NCI-H2227 (cell line): Measurements from ENCODE around the gene GNAQ.
A peak's percentile ranks its signal among the peaks of the same experiment; 100 is the strongest.
"Not testable (repeated sequence)": the region's sequence is repeated elsewhere in the genome, so short reads cannot be mapped to it uniquely, and the experiment has no call there.

Experiments
- DNase-seq: peaks from one replicate; lab custom pipeline; 2025; ENCODE audit not compliant: unreplicated experiment; lab: John Stamatoyannopoulos, UW

The GNAQ gene

GRCh38 chr9:77793849-77794248 is 237.8 kb downstream of the GNAQ start:
- DNase-seq, result no peak

- no peak for DNase-seq
Observed at GRCh38 chr9:77789891-77790290, 241.7 kb downstream of the GNAQ start.

- no peak for DNase-seq
Observed at GRCh38 chr9:77785341-77785740, 246.3 kb downstream of the GNAQ start.

- no peak for DNase-seq
Observed at GRCh38 chr9:77783518-77783917, 248.1 kb downstream of the GNAQ start.

- no peak for DNase-seq
Observed at GRCh38 chr9:77779010-77779409, 252.6 kb downstream of the GNAQ start.

GRCh38 chr9:77773381-77773780 is 258.2 kb downstream of the GNAQ start:
- DNase-seq, result no peak

GRCh38 chr9:77772646-77773045 is 259.0 kb downstream of the GNAQ start:
- no peak for DNase-seq

GRCh38 chr9:77771171-77771570 is 260.4 kb downstream of the GNAQ start:
- DNase-seq, result no peak

GRCh38 chr9:77770340-77770739 is 261.3 kb downstream of the GNAQ start:
- DNase-seq, result no peak

- DNase-seq, result no peak
Observed at GRCh38 chr9:77769246-77769645, 262.4 kb downstream of the GNAQ start.

- DNase-seq, result no peak
Observed at GRCh38 chr9:77766587-77766986, 265.0 kb downstream of the GNAQ start.

- DNase-seq, result no peak
Observed at GRCh38 chr9:77765781-77766259, 265.8 kb downstream of the GNAQ start.

- DNase-seq, result no peak
Observed at GRCh38 chr9:77764894-77765780, 266.5 kb downstream of the GNAQ start.

GRCh38 chr9:77763566-77763965 is 268.0 kb downstream of the GNAQ start:
- no peak for DNase-seq

GRCh38 chr9:77760919-77761318 is 270.7 kb downstream of the GNAQ start:
- DNase-seq, result not testable (repeated sequence)

GRCh38 chr9:77759391-77759790 is 272.2 kb downstream of the GNAQ start:
- DNase-seq, result no peak

- no peak for DNase-seq
Observed at GRCh38 chr9:77756449-77756848, 275.2 kb downstream of the GNAQ start.

- no peak for DNase-seq
Observed at GRCh38 chr9:77753180-77753579, 278.4 kb downstream of the GNAQ start.

GRCh38 chr9:77752554-77752953 is 279.1 kb downstream of the GNAQ start:
- no peak for DNase-seq

GRCh38 chr9:77751341-77752091 is 280.1 kb downstream of the GNAQ start:
- peak; percentile 69 for DNase-seq

- DNase-seq, result no peak
Observed at GRCh38 chr9:77750981-77751340, 280.6 kb downstream of the GNAQ start.

- DNase-seq, result no peak
Observed at GRCh38 chr9:77750284-77750683, 281.3 kb downstream of the GNAQ start.
